CD4-positive, alpha-beta T cell treated with Interferon alpha-2 for 1 hour (primary cell): Measurements from ENCODE around the gene CD6.
A peak's percentile ranks its signal among the peaks of the same experiment; 100 is the strongest.

ENCODE experiments used
- DNase-seq, 2 donors: peaks; one replicate each; pipeline ENCODE4 v3.0.0-alpha.2; 2020 to 2022

CD6 gene

DNA sequence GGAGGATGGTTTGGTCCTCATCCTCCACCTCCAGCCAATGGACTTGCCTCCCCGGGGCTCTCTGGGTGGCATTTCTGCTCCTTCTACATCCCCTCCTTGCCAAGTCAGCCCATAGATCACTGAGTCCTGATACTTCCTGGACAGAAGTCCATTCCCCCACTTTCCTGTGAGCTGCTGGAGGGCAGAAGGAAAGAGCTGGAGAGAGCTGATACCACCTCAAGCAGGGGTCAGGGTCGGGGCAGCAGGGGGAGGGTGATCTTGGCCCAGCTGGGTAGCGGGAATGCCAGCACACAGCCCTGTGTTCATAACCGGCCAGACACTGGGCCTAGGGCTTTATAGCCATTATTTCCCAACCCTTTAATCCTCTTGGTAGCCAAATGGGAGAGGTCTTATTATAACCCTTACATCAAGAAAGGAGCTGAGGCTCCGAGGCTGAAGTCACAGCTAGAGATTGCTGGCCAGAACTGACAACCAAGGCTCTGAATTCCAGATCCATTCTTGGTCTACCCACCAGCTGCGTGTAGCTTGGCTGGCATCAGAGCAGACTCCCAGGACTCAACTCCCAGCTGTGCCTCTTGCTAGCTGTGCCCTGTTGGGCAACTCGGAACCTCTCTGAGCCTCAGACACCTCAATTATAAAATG lies 39.9 kb downstream of the CD6 start:
- no peak for DNase-seq

DNA sequence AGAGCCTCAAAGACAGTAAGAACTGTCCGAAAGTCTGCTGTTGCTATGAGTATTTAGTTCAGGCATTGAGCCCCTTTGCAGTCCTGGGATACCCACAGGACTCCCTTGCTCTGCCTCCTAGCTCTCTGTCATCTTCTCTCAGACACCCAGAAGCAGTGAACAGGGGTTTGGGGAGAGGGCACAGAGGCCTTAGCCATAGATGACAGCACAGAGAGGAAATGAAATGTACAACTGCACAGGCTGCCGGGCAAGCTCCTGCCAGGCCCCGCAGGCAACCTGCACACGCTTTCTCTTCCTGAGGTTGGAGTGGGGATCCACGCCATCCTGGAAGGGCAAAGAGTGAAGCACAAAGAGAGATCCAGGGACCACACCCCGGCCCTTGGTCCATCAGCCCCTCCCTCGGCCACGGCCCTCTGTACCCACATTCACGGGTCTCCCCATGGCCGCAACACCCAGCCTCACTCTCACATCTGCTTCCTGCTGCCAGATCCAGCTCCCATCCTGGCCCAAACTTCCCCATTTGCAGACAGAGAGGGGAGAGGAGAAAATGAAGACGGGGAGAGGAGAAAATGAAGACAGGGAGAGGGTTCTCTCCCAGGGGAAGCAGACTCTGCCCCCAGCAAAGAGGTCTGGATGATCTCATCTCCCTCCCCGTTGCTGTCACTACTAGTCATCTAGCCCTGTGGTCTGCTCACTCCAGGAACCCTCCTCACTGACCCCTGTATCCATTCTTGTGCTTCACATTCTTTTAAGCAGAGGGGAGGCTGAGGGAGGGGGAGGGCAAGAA lies 40.7 kb downstream of the CD6 start:
- no peak for DNase-seq

DNA sequence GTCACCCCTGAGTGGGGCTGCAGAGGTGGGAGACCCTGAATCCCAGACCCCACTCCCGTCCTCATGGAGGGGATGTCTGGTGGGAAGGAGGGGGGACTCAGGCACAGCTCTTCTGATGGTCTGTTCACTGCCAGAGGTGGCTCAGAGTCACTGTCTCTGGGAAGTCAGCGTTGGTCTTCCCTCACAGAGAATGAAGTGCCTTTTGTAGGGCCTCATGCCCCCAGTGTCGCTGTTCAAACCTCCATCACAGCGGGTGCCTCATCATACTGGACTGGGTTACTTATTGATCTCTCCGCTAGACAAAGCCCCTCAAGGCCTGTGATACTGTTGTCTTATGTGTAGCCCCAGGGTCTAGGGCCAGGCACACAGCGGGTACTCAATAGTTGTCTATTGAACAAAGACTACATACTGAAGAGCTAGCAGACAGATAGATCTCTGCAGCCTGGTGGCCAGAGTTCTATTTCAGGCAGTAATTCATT lies 41.3 kb downstream of the CD6 start:
- DNase-seq: no peak

DNA sequence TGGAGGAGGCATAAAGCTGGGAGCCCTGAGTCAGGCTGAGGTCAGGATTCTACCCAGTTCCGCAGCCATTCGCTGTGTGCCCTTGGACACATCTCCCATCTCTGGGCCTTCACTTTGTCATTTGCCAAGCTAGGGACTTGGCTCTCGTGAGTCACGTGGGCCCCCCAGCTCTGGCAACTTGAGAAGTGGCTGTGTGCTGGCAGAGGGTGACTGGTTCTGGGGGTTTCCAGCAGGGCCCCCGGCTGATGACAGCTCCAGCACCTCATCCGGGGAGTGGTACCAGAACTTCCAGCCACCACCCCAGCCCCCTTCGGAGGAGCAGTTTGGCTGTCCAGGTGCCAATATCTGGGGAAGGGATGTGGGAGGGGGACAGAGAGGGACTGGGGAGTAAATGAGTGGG lies 46.6 kb downstream of the CD6 start:
- DNase-seq: no peak

DNA sequence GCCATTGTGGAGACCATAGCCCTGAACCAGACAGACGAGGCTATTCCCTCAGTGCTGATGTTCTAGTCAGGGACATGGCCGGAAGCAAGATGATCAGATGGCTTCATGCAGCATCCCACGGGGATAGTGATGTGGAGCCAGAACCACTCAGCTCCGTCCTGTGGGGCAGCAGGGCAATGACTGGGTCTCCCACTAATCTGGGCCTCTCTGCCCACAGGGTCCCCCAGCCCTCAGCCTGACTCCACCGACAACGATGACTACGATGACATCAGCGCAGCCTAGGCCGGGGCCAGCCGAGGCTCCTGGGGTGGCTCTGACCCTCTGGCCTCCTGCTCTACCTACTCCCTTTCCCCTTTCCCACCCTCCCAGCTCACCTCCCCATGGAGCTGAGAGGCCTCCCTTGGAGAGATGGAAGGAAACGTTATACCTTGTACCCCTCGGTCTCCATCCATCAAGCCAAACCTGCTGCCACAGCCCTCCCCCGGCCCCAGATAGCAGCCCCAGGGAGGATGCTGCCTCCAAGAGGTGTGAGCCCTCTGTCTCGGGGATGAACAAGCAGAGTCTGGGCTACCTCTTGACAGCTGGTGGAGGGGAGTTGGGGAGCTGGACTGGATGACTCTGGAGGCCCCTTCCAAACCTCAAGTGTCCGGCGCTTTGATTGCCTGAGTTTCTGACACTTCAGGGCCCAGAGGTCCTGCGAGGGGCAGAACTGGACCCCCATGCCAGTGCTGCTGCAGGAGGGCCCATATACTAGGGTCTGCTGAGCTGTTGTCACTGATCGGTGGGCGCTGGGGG lies 47.8 kb downstream of the CD6 start:
- no peak for DNase-seq

DNA sequence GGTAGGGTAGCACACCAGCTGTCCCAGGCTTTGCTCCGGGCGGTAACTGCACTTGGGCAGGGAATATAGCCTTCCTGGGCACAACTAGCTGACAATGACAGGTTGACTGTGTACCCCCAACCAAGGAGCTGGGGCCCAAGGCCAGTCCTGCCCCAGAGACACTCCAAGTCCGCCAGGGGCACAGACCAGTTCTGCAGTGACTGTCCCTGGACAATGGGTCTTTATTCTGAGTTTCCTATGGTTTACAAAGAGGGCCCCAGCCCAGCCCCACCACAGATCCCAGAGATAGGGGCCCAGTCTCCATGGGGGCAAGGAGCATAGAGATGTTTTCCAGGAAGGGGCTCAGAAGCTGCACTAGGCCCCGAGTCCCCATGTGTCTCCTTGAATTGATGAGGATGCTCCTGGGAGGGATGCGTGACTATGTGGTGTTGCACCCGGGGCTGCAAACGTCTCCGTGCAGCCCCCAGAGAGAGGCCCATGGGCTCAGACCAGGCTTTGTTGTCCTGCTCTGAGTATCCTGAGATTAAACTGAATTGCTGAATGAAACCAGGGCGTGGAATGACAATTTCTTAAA lies 48.4 kb downstream of the CD6 start:
- DNase-seq: no peak

DNA sequence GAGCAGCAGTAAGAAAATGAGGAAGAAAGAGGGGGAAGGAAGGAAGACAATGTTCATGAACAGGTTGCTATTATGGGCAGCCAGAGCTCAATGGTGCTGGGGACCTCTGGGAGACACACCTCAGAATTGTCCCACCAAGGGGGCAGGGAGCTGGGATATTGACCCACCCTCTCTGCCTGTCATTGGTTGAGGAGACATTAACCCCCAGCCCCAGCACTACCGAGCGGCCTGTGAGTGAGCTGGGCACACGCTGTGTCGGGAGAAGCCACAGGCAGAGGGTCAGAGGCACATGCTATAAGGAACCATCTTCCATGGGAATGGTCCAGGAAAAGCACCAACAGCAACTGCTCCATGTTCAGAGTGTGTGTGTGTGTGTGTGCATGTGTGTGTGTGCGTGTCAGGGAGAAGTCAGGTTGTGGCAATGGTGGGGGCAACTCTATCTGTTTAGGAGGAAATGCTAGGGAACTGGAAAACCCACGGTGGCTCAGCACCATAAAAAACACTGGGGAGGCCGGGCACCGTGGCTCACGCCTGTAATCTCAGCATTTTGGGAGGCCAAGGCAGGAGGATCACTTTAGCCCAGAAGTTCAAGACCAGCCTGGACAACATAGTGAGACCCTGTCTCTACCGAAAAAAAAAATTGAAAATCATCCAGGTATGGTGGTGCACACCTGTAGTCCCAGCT lies 49.2 kb downstream of the CD6 start:
- no peak for DNase-seq

DNA sequence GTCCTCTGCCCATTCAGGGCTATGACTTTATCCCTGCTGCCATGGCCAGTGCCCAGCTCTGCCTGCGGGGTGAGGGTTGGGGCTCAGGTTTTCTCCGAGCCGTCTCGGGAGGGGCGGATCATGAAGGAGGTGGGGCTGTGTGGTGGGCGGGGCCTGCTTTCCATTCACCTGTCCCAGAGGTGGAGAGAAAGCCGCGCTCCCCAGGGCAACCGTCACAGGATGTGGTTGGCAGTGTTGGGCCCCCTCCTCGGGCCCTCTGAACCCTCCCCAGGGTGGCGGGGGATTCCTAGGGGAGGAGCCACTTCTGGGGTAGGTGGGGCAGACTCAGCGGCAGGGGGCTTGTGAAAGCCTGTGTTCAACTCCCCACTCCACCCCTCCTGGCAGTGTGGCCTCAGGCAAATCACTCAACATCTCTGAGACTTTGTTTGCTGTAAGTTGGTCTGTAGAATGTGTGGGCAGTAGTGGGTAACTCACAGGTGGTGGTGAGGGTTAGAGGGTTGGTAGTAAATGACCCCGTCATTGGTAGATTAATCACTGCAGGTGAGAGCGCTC lies 50.3 kb downstream of the CD6 start:
- peak; percentile 91 to 95 for DNase-seq

DNA sequence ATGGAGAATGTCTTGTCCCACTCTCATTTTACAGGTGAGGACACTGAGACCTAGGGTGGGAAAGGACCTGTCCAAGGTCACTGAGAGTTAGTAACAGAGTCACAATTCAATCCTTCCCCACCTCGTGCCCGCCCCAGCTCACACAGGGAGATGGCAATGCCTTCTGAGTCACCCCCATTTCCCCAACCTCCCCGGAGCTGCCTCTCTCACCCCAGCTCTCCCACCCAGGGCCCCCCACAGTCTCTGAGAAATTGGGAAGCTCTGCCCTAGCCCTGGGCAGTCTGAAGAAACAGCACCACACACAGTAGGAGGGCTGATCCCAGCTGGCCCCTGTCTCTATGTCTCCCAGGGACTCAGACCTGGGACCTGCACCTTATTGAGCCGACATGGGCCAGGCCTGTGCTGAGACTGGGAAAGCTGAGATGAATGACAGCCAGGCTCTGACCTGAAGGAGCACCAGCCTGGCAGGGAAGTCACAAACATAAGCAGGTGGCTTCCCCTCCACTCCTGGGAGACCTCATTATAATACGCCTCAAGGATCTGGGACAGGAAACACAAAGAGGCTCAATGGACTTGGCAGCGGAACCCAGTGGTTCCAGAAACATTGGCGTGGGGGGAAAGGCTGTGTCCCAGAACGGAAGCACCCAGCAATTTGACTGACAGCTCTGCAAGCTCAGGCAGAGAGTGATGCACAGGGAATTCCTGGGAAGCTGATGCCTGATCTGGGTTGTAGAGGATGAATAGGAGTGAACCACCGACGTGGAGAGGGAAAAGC lies 51.0 kb downstream of the CD6 start:
- DNase-seq: peak in 1 of 2 donors; percentile 25

DNA sequence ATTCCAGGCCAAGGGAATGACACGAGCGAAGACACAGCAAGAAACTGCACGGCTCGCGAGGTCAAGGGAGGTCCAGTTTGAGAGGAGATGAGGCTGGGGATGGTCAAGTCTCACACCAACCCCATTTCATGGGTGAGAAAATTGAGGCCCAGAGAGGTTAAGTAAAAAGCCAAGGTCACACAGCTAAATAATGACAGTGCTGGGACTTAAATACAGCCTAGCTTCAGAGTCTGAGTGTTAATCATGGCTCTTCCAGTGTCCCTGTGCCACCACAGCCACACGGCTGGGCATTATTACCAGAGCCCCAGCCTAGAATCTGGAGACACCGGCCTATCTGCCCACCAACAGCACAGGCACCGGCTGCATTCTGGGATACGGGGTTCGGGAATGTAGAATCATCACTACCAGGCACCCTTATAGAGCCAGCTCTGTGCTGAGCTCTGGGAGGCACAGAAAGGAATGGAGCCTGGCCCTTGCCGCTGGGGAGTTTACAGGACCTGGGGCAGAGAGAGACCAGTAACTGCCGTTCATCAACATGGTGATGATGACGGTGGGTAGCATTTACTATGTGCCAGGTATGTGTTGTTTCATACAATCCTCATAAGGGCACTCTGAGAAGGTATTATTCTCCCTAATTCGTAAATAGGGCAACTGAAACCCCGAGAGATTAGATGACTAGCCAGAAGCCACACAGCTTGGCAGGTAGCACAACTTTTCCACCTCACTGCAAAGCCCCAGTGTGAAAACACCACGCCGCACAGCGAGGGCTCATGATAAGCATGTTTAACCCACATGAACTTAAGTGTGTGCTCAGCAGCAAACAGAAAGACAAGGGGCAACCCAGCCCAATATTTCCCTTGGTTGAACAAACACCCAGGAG lies 51.8 kb downstream of the CD6 start:
- peak in 1 of 2 donors; percentile 67 for DNase-seq

DNA sequence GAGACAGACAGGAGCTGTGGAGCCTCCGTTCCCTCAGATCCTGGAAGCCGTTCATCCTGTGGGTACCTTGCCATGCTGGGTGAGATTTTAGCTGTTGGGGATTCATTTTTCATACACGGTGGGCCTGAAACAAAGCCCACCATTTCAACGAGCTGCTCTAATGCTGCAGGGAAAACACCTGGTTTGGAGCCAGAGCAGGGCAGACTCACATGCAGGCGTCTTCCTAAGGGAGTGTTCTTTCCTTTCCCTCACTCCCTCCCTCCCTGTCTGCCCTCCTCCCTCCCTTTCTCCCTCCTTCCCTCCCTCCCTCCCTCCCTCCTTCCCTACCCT lies 52.5 kb downstream of the CD6 start:
- DNase-seq: no peak

DNA sequence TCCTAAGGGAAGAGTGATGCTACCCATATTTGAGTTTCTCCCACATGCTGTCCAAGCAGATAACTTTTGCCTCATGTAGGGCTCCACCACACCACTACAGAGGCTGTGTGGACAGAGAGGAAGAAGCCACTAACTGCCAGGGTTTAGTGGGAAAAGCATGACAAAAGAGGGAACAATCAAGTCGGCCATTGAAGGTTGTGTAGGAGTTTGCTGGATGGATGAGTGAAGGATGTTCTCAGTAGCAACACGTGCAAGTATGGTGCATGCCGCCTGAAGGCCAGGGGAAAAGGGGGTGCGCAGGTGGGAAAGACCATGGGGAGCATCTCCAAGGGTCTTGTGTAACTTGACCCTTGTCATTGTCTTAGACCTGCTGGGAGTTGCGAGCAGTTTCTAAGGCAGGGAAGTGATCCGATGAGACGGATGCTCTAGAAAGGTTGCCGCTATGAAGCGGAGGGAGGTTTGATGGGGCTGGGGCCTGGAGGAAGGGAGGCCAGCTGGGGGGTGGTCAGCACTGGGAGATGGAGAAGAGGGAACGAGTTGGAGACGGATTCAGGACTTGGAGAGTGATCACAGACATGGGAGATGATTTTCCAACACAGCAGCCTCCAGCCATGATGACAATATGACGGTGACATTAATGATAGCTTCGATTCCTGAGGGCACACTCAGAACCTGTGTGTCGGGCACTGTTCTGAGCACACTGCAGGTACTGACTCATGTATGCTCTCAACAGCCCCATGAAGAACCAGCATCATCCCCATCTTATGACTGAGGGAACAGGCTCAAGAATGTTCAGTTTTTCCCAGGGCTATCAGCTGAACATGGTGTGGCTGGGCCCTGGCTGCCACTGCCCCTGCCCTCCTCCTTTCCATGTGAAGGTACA lies 53.7 kb downstream of the CD6 start:
- DNase-seq: no peak

DNA sequence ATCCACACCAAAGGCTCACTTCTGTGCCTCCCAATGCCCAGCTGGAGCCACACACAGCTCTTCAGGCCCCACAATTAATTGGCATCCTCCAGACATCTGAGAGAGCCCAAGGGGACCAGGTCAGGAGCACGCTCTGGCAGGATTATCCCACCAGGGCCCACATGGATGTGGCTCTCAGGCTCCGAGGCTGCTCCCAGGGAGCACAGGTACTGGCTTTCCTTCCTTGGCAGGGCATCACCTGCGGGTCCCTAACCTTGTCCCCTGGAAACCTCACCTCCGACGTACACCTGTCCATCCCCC lies 54.3 kb downstream of the CD6 start:
- DNase-seq: no peak

DNA sequence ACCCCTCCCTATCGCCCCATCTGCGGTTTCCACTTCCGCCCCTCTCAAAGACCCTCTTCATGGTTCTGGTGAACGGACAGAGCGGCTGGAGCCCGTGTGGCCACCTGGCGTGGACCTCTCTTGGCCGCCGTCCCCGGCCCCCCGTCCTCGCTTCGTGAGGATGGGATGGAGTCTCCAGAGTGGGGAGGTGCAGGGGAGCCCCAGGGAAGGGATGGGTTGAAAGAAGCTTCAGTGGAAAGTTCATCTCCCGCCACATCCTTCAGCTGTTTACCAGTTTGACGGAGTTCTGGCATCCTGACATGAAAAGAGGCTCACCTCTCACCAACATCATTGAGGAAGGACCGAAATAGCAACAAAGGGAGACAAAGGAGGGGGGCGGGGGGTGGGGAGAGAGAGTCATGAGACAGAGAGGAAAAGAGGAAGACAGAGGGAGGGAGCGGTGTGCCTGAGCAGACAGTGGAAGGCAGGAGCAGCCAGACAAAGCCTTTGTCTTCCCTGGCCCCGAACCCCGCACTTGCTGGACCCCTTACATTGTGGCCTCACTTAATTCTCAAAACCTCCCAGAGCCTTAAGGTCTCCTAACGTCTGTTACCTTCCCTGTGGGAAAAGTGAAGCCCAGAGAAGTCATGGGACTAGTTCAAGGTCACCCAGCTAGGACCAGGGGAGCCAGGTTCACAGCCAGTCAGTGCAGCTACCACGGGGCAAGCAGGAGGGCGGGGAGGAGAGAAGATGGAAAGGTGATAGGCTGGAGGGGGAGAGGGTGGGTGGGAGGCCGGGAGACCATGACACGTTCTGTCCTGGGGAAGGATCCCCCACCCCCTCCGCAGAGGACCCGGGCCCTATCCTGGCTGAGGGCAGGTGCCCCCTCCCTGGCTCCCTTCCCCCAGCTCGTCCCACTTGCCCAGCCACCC lies 54.9 kb downstream of the CD6 start:
- peak; percentile 38 to 75 for DNase-seq

DNA sequence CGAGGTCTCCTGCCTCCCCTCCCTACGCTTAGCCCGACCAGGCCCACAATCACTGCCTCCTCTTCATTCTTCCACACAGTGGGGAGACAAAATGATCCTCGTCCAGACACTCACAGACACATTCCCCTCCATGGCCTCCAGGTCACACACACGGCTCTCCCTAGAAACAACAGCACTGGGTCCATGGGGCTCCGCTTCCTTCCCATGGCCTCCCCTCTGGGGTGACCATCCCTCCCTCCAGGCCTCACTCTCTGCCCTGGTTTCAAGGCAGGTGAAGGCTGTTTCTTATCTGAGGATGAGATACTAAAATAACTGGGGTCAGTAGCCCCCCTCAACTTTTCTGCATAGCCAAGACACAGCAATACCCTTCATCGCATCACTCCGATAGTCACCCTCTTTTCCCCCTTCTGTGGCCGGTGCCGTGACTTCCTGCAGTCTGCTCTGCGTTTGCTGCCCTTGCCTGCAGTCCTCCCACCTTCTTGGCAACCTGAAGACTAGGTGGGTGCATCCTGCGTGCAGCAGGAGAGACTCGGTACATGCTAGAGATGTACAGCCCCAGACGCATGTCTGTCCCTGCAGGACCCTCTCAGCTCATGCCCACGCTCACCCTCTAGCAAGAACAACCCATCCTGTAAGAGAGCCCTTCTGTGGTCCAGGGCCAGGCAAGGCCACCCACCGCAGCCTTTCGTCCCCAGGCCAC lies 55.8 kb downstream of the CD6 start:
- peak in 1 of 2 donors; percentile 44 for DNase-seq

DNA sequence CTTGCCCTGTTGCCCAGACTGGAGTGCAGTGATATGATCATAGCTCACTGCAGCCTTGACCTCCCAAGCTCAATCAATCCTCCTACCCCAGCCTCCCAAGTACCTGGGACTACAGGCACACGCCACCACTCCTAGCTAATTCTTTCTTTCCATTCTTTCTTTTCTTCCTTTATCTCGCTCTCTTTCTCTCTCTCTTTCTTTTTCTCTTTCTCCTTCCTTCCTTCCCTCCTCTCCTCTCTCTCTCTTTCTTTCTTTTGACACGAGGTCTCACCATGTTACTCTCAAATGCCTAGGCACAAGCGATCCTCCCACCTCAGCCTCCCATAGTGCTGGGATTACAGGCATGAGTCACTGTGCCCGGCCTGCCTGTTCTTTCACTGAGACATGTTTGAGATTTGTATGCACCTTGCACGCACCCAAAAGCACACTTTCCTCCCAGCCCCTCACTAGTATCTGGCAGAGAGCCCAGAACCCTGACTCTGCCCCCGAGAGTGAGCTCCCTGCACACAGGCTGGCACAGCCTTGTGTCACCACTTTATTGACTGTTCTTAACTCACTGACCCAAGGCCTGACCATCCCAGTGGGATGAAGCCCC lies 56.8 kb downstream of the CD6 start:
- peak in 1 of 2 donors; percentile 48 for DNase-seq

DNA sequence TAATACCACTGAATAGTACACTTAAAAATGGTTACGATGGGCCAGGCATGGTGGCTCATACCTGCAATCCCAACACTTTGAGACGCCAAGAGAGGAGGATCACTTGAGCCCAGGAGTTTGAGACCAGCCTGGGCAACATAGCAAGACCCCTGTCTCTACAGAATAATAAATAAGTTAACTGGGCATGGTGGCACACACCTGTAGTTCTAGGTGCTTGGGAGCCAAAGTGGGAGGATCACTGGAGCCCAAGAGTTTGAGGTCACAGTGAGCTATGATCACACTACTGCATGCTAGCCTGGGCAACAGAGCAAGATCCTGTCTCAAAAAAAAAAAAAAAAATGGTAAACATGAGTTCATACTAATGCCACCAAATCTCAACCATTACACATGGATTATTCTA lies 61.3 kb downstream of the CD6 start:
- DNase-seq: no peak

DNA sequence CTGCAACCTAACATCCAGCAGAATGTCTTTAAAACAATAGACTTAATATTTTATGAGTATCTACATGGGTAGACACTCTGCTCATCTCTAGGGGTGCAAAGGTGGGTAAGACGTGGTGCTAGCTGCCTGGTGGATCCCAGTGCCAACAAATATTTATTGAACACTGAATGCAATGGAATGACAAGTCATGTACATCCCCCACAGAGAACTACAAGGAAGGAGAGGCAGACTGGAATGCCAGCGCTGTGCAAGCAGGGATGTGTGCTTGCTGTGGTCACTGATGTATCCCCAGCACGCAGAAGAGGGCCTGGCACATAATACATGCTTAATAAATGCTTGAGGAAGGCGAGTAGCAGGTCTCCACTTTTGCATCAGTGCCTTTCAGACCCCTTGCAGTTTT lies 61.9 kb downstream of the CD6 start:
- DNase-seq: no peak
